Activated CD4-positive, alpha-beta T cell treated with anti-CD3 and anti-CD28 coated beads for 48 hours (primary cell): ENCODE data around the gene NUP153.
"Not testable (repeated sequence)": the region's sequence is repeated elsewhere in the genome, so short reads cannot be mapped to it uniquely, and the experiment has no call there.

Experiments used
- DNase-seq: peaks from one replicate; pipeline ENCODE4 v3.0.0-alpha.2; 2020

The NUP153 gene

GRCh38 chr6:17712576-17712975, 5.9 kb upstream of the NUP153 start:
- no peak for DNase-seq

- no peak for DNase-seq
Measured at GRCh38 chr6:17710331-17710730, 3.6 kb upstream of the NUP153 start.

GRCh38 chr6:17709476-17709875, 2.8 kb upstream of the NUP153 start:
- DNase-seq, result no peak

GRCh38 chr6:17708035-17708434, 1.3 kb upstream of the NUP153 start:
- not testable (repeated sequence) for DNase-seq

GRCh38 chr6:17707371-17707651, 586 bp upstream of the NUP153 start:
- no peak for DNase-seq

- peak; percentile 93 for DNase-seq
Measured at GRCh38 chr6:17705778-17706579, 746 bp downstream of the NUP153 start.

GRCh38 chr6:17705428-17705777, 1.3 kb downstream of the NUP153 start:
- no peak for DNase-seq

- DNase-seq, result peak; percentile 21
Measured at GRCh38 chr6:17703256-17703694, 3.5 kb downstream of the NUP153 start.

GRCh38 chr6:17700421-17701416, 6.0 kb downstream of the NUP153 start:
- no peak for DNase-seq

- no peak for DNase-seq
Measured at GRCh38 chr6:17691925-17692538, 14.7 kb downstream of the NUP153 start.

GRCh38 chr6:17688481-17688880, 18.2 kb downstream of the NUP153 start:
- no peak for DNase-seq

- no peak for DNase-seq
Measured at GRCh38 chr6:17687136-17687535, 19.6 kb downstream of the NUP153 start.

- no peak for DNase-seq
Measured at GRCh38 chr6:17684134-17684533, 22.6 kb downstream of the NUP153 start.

- no peak for DNase-seq
Measured at GRCh38 chr6:17683428-17683827, 23.3 kb downstream of the NUP153 start.

- no peak for DNase-seq
Measured at GRCh38 chr6:17679726-17680125, 27.0 kb downstream of the NUP153 start.

- DNase-seq, result no peak
Measured at GRCh38 chr6:17677602-17678001, 29.1 kb downstream of the NUP153 start.

GRCh38 chr6:17673543-17674254, 33.0 kb downstream of the NUP153 start:
- DNase-seq, result no peak

- no peak for DNase-seq
Measured at GRCh38 chr6:17672064-17672718, 34.5 kb downstream of the NUP153 start.

- DNase-seq, result no peak
Measured at GRCh38 chr6:17666646-17667045, 40.1 kb downstream of the NUP153 start.

GRCh38 chr6:17665132-17665531, 41.6 kb downstream of the NUP153 start:
- no peak for DNase-seq

GRCh38 chr6:17663226-17663625, 43.5 kb downstream of the NUP153 start:
- no peak for DNase-seq

- no peak for DNase-seq
Measured at GRCh38 chr6:17662585-17662984, 44.1 kb downstream of the NUP153 start.
